Upper lobe of right lung (tissue), 1 donor: ENCODE data around the gene RANBP17. TPM values are rescaled to one million over a fixed set of nuclear protein-coding genes. Genes with fewer than 3 reads are reported as not detected.
"Not testable (repeated sequence)": the region's sequence is repeated elsewhere in the genome, so short reads cannot be mapped to it uniquely, and the experiment has no call there.

Source experiments
- ATAC-seq: fragments of 200-7000 bp; cut with Tn5 transposase; one replicate; pipeline ENCODE4 v1.9.1; 2020; ENCODE audit warnings: mild to moderate bottlenecking, moderate library complexity
- DNase-seq: peaks from one replicate; pipeline ENCODE4 v3.0.0-alpha.2; 2020
- H3K27ac ChIP-seq: fragments of 200-600 bp; one replicate; pipeline ENCODE4 v1.8.0; 2022
- H3K27me3 ChIP-seq: fragments of 200-600 bp; one replicate; pipeline ENCODE4 v1.8.0; 2022; ENCODE audit warnings: mild to moderate bottlenecking
- H3K36me3 ChIP-seq: fragments of 200-600 bp; one replicate; pipeline ENCODE4 v1.8.0; 2022
- H3K4me1 ChIP-seq: fragments of 200-600 bp; one replicate; pipeline ENCODE4 v1.8.0; 2022
- H3K4me3 ChIP-seq: fragments of 200-600 bp; one replicate; pipeline ENCODE4 v1.8.0; 2022; ENCODE audit warnings: mild to moderate bottlenecking
- H3K9me3 ChIP-seq: fragments of 200-600 bp; one replicate; pipeline ENCODE4 v1.8.0; 2022
- CTCF ChIP-seq: fragments of 200-600 bp; IDR thresholded peaks from one replicate; pipeline ENCODE4 v1.8.0; 2022; ENCODE audit warnings: antibody characterized with exemption
- intact Hi-C: fragments of 100-400 bp; cut with DNase I; formaldehyde crosslinking; loops from one replicate; pipeline ENCODE4 v1.11.0; 2022
- total RNA-seq: library from RNA; stranded (reverse); fragmentation: NEBNext Ultra II Directional; extraction: Animal tissue kit (Norgen Biotek cat#: 25700); gene quantifications from one replicate; pipeline ENCODE4 v1.2.1, GENCODE V29; 2021
- donor health status: DM: no; HTN: yes; CAD: no; lungs with severe emphysema.

Gene RANBP17
- total RNA-seq, 1 donor from 2014 or later, result 17.8 TPM

- DNase-seq, result no peak
- no peaks in the 10 kb centered on the region for H3K27me3 ChIP-seq
- no peaks in the 10 kb centered on the region for H3K36me3 ChIP-seq
- H3K4me3 ChIP-seq, result no peak overlapping the region
- no peak overlapping the region for H3K27ac ChIP-seq
- intact Hi-C loops, result no loop called here
- H3K9me3 ChIP-seq, result no peaks in the 10 kb centered on the region
- no peak for ATAC-seq
- no peaks in the 10 kb centered on the region for H3K4me1 ChIP-seq
- TF ChIP-seq CTCF, result no peak
These were observed 296.0 kb downstream of the RANBP17 start for GRCh38 chr5:171157775-171158174.

DNA sequence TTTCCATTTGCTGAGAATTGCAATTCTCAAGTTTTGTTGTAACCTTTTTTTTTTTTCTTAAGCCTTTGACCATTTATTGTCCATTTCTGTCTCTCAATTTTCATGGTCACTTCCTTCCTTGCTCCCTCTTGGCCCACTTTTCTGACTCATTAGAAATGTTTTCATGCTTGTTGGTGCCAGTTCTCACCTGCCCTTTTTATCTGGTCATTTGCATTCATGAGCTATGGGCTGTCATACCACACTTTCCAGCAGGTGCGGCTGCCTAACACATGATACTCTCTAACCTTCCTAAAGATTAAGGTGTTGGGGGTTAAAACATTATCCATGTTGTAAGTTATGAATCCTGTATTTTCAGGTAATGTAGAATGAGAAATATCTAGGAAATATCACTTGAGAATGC is 296.8 kb downstream of the RANBP17 start:
- no peak for DNase-seq

DNA sequence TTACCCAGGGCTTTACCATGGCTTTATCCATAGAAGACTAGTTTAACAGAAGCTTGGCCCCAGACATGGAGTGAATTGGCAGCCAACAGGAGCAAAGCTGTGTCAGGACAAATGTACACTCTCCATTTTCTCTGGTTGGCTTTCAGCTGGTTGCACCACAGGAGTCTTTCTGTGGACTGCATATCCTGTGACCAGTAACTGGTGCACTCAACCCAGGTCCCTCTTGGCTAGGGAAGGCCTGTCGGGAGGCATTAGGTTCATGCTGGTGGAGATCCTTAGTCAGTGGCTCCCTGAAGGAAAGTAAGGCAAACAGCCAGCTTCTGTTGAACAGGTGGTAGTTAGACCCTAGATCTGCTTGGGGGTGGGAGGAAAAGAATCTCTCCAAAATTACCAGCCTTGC is 300.3 kb downstream of the RANBP17 start:
- Histone ChIP-seq H3K27ac (no peak overlapping the region), H3K9me3 (no peaks in the 10 kb centered on the region), H3K4me3 (no peak overlapping the region), H3K27me3 (no peaks in the 10 kb centered on the region), H3K4me1 (no peaks in the 10 kb centered on the region), H3K36me3 (no peaks in the 10 kb centered on the region)
- intact Hi-C loops, result no loop called here
- DNase-seq (no peak), ATAC-seq (no peak)
- TF ChIP-seq CTCF, result no peak

More for the DNA sequence above, 296.8 kb downstream of the RANBP17 start:
- H3K27me3 ChIP-seq, result no peaks in the 10 kb centered on the region
- no peak for TF ChIP-seq CTCF
- no peak overlapping the region for H3K4me3 ChIP-seq
- H3K9me3 ChIP-seq, result no peaks in the 10 kb centered on the region
- no peak for ATAC-seq
- intact Hi-C loops, result no loop called here
- no peaks in the 10 kb centered on the region for H3K4me1 ChIP-seq
- no peaks in the 10 kb centered on the region for H3K36me3 ChIP-seq
- H3K27ac ChIP-seq, result no peak overlapping the region

DNA sequence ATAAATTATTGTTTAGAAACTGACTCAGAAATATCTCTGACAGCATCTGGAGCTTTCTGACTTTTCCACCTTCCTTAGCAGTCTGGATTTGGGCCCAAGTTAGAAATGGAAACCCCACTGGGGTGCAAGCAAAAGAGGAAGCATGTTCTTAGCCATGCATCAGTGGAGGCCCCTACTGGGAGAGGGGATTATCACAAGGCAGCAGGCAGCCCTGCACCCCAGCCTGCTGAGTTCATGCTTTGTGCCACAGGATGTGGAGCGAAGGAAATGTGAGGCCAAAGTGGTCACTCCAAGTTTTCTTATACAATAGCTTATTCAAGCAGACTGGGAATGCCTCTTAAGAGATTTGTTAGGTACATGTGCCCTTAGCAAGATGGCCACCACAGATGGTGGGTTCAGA is 300.8 kb downstream of the RANBP17 start:
- no peak overlapping the region for H3K4me3 ChIP-seq
- ATAC-seq, result peak; percentile 54
- no peak for DNase-seq
- TF ChIP-seq CTCF, result peak; percentile 18
- H3K36me3 ChIP-seq, result no peaks in the 10 kb centered on the region
- no peaks in the 10 kb centered on the region for H3K9me3 ChIP-seq
- H3K4me1 ChIP-seq, result no peaks in the 10 kb centered on the region
- H3K27ac ChIP-seq, result no peak overlapping the region
- intact Hi-C loops, result no loop called here
- no peaks in the 10 kb centered on the region for H3K27me3 ChIP-seq

- no peaks in the 10 kb centered on the region for H3K36me3 ChIP-seq
- no peak overlapping the region for H3K27ac ChIP-seq
- no peak overlapping the region for H3K4me3 ChIP-seq
- ATAC-seq (no peak), DNase-seq (no peak)
- H3K27me3 ChIP-seq, result no peaks in the 10 kb centered on the region
- no peaks in the 10 kb centered on the region for H3K4me1 ChIP-seq
- intact Hi-C loops, result no loop called here
- H3K9me3 ChIP-seq, result no peaks in the 10 kb centered on the region
- no peak for TF ChIP-seq CTCF
These were observed 304.9 kb downstream of the RANBP17 start for GRCh38 chr5:171166766-171167165.

DNA sequence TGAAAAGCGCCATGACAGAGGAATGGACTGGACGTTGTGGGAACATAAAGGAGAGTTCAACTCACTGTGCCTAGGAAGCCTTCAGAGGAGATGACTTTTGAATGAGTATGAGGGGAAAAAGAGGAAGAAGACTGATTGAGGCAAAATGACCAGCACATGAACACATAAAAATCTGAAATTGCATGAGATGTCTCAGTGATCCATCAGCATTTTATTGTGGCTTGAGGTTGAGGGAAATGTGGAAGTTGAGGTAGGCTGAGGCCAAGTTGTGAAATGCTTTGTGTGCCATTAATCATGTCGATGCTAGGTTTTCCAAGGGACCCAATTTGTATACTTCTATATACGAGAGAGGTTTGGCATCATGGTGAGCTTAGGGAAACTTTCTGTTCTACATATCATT is 306.4 kb downstream of the RANBP17 start:
- intact Hi-C loops, result no loop called here
- no peak overlapping the region for H3K27ac ChIP-seq
- DNase-seq (no peak), ATAC-seq (no peak)
- TF ChIP-seq CTCF, result no peak
- no peaks in the 10 kb centered on the region for H3K4me1 ChIP-seq
- H3K9me3 ChIP-seq, result no peaks in the 10 kb centered on the region
- H3K36me3 ChIP-seq, result no peaks in the 10 kb centered on the region
- no peaks in the 10 kb centered on the region for H3K27me3 ChIP-seq
- no peak overlapping the region for H3K4me3 ChIP-seq

- DNase-seq, intact Hi-C loops, H3K4me3 ChIP-seq, H3K4me1 ChIP-seq, H3K9me3 ChIP-seq, H3K27ac ChIP-seq, H3K36me3 ChIP-seq, H3K27me3 ChIP-seq, ATAC-seq: not testable (repeated sequence)
These were observed 313.1 kb downstream of the RANBP17 start for GRCh38 chr5:171174960-171175359.
